ENCODE data around the gene ZNF865.

ZNF865 gene

GRCh38 chr19:55658846-55659459 is 53.5 kb downstream of the ZNF865 start:
- DNase-seq (ENCODE audit: low read depth) = no peak

DNA sequence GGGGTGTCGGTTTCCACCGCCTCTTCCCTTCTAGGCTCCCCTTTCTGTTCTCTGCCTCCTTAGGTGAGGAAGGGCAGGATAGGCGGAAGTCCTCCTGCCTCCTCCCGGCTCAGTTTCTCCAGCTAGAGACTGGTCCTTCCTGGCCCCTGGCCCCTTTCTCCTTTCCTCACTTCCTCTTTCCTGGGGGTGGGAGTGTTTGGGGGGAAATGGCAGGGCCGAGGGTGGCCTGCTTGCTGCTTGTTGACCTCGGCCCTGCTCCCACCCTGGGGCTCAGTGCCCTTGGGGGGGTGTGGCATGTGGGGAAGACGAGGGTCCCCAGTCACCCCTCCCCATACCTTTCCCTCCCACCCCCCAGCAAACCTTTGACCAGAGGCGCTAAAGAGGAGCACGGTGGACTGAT is 54.4 kb downstream of the ZNF865 start:
- no peak for DNase-seq (ENCODE audit: low read depth)

GRCh38 chr19:55660404-55660803 is 55.0 kb downstream of the ZNF865 start:
- DNase-seq (ENCODE audit: low read depth) = no peak

DNA sequence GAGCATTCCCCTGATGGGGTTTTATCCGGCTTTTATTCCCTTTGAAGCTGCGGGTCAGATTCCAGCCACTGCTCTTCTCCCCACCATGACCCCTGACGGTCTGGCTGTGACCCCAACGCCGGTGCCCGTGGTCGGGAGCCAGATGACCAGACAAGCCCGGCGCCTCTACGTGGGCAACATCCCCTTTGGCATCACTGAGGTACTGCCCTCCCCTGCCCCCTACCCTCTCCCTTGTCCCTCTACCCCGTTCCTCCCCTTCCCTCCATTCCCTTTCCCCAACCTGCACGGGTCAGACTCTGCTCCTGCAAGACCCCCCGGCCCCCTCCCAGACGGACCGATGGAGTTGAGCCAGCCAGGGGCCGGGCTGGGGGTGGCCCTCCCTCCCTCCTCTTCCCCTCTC is 55.5 kb downstream of the ZNF865 start:
- no peak for DNase-seq (ENCODE audit: low read depth)

DNA sequence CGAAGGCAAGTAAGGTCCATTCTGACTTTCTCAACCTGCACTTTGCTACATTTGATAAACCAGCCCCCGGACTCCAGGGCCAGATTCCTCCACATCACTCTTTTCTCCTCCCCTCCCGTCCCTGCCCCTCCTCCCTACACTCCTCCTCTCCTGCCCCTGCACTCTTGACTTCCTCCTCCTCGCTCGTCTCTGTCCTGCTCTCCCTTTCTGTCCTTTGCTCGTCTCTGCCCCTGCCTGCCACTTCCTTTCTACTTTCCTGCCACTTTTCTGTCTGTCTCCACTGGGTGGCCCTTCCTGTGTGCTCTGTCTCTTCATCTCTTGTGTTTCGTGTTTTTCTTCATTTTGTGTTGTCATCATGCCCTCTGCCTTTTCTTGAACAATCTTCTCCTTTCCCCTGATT is 56.4 kb downstream of the ZNF865 start:
- no peak for DNase-seq (ENCODE audit: low read depth)

DNA sequence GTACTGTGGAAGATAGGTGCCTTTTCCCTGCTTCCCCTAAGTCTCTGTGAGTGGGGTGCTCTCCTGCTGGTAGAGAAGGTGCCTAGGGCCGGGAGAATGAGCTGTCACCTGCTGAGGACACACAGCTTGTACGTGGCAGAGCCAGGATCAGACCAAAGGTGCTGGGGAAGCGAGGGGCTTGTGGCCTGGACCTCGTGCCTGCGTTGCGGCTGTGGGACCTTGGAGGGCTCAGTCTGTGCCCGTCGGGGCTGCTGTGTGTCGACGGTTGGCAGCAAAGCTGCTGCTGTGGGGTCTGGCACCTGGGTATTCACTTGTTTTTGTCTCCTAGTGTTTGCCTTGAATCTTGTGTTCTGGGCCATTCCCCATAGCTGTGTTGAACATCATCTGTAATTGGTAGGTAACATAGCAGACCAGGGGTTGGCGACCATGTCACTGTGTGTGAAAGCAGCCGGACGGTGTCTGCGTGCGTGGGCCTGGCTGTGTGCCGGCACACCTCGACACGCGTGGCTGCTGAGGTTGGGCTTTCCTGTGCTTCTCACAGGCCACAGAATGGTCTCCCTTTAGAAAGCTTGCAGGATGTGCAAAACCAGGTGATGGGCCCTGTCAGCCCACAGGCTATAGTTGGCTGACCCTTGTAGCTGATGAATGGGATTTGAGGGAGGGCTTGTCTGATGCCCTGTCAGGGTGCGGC is 58.5 kb downstream of the ZNF865 start:
- no peak for DNase-seq (ENCODE audit: low read depth)

DNA sequence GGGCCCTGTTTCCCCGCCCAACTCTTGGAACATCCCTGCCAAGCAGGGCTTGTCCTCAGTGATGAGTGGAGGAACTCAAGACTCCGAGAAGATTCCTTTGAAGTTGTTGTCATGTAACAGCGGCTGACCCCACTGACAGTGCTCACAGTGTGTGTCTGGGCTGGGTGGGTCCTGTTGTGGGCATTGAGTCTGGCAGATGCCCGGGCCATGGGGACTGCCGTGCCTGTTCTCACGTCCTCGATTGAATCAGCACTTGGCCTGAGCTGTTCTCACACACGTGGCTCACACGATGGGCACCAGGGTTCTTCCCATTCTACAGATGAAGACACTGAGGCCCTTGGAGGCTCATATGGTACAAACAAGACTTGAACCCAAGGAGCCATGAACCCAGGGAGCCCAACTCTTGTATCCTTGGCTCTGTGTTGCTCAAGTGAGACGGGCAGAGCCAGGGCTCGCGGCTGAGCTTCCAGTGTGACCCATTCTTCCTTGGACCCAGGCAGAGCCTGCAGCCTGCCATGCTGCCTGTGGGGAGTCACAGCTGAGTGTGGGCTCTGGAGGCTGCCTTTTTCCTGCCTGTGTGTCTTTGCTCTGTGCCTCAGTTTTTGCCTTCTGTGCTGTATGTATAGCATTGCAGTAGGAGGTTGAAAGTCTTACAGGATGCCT is 61.0 kb downstream of the ZNF865 start:
- no peak for DNase-seq (ENCODE audit: low read depth)
